ENCODE results near the gene CLMP. TPM values are rescaled to one million over a fixed set of nuclear protein-coding genes. Genes with fewer than 3 reads are reported as not detected.
A peak's percentile ranks its signal among the peaks of the same experiment; 100 is the strongest.

Gene CLMP
- total RNA-seq, 1 donor: 147 TPM

DNA sequence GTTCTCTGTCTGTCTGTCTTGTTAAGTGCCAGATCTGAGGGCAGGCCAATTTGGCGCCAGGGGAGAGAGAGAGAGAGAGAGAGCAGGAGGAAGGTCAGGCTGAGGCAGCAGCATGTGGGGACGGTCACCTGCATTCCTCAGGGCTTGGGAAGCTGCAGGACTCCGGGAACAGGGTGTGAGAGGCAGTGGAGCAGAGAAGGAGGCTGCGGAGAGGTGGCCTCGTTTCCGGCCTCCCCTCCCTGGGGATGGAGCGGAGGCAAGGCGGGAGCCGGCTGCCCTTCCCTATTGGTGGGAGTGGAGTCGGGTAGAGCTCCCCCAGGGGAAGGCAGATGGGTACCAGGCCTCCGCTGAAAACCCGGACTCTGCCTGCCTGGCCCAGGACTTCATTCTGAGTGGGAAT is 9.7 kb downstream of the CLMP start:
- DNase-seq (ENCODE audit: low read depth): no peak
- no peak for TF ChIP-seq CTCF (IDR thresholded peaks at IDR 0.05; ENCODE audit: insufficient read depth, low read depth, low read length)
- H3K4me3 ChIP-seq (ENCODE audit: low read depth, low read length): no peak overlapping the region

DNA sequence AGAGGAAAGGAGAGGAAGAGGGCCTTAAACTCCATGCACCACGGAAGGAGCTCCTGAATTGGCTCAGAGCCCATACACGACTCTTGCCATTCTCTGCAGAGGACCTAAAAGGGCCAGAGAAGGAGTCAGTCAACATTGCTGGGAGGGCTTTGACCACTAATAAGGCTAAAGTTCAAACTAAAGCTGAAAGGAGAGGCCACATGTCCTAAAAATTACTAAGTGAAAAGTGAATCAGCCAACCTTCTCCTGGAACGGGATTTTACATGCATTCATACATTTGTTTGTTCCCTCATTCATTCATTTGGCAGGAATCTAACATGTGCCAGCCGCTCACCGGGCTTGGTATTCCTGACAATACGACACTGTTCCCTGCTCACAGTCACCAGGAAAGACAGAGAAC is 10.5 kb downstream of the CLMP start:
- TF ChIP-seq CTCF (IDR thresholded peaks at IDR 0.05; ENCODE audit: insufficient read depth, low read depth, low read length): no peak
- no peak for DNase-seq (ENCODE audit: low read depth)
- H3K4me3 ChIP-seq (ENCODE audit: low read depth, low read length): no peak overlapping the region

GRCh38 chr11:123183391-123184099 is 11.5 kb downstream of the CLMP start:
- DNase-seq (ENCODE audit: low read depth): no peak
- H3K4me3 ChIP-seq (ENCODE audit: low read depth, low read length): no peak overlapping the region
- TF ChIP-seq CTCF (IDR thresholded peaks at IDR 0.05; ENCODE audit: insufficient read depth, low read depth, low read length): no peak

DNA sequence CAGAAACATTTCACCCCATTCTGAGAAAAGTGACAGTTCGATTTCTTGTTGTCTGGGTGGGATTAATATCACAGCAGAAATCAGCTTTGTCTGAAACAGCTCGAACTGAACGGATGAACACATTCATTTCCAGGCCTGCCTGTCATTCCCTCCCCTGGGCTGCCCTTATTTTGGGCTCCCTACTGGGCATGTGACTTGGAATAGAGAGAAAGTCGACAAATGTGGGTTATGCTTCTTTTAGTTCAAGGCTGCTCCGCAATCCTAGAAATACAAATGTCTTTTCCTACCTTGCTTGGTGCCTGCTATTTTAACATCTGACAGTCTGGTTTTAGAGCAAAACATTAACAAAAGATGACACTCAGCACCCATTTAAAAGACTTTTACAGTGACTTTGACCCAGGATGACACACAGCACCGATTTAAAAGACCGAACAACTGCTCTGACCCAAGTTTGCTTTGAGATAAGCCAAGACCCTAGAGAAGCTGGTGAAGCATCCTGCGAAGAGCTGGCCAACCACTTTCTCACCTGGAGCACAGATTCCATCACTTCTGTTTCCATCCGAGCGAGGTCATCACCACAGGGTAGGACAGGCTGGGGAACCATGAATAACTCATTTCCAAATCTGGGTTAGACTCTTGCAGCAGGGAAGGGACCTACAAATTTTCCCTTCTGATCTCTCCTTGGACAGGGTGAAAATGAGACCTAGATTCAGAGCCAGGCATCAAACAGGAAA is 13.1 kb downstream of the CLMP start:
- DNase-seq (ENCODE audit: low read depth): no peak
- TF ChIP-seq CTCF (IDR thresholded peaks at IDR 0.05; ENCODE audit: insufficient read depth, low read depth, low read length): no peak
- H3K4me3 ChIP-seq (ENCODE audit: low read depth, low read length): no peak overlapping the region

DNA sequence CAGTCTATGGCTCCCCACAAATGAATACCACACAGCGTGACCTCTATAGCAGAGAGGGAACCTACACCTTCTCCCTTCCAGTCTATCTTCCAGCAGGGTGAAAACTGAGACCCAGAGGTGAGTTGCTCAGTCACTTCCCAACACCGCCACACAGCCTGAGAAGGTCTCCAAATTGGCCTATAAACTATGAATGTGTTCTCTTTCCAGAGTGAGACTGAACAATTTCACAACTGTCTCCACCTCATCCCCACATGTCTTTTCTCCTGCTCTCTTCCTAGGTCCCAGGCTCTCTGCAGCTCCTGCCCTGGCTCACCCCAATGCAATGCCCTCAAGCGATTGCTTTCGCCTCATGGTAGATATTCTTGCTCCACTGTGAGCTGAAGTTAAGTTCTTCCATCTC is 14.0 kb downstream of the CLMP start:
- H3K4me3 ChIP-seq (ENCODE audit: low read depth, low read length): no peak overlapping the region
- DNase-seq (ENCODE audit: low read depth): peak; percentile 67
- TF ChIP-seq CTCF (IDR thresholded peaks at IDR 0.05; ENCODE audit: insufficient read depth, low read depth, low read length): no peak

DNA sequence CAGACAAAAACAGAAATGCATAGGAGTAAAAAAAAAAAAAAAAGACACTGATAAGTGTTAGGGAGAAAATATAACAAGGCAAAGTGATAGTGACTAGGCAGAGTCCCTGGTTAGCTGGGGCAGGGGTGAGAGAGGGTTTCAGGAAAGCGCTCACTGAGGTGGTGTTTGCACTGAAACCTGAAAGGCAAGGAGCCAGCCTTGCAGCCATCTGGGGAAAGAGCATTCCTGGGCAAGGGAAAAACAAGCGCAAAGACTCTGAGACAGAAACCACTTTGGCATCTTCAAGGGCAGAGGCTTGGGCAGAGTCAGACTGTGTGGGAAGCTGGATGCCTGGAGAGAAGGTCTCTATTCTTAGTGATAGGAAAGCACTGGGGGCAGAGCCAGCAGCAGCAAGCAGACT is 14.5 kb downstream of the CLMP start:
- DNase-seq (ENCODE audit: low read depth): no peak
- no peak overlapping the region for H3K4me3 ChIP-seq (ENCODE audit: low read depth, low read length)
- no peak for TF ChIP-seq CTCF (IDR thresholded peaks at IDR 0.05; ENCODE audit: insufficient read depth, low read depth, low read length)
